Stimulated activated CD8-positive, alpha-beta memory T cell treated with anti-CD3 and anti-CD28 coated beads, Interleukin-12 subunit alpha, Interleukin-12 subunit beta, amount 100 ng/mL, for 4 hours (primary cell): ENCODE measurements around the gene FAM170A.

Experiments used
- DNase-seq: peaks from one replicate; pipeline ENCODE4 v3.0.0-alpha.2; 2020; ENCODE audit warnings: low read depth

Gene FAM170A, protein sequence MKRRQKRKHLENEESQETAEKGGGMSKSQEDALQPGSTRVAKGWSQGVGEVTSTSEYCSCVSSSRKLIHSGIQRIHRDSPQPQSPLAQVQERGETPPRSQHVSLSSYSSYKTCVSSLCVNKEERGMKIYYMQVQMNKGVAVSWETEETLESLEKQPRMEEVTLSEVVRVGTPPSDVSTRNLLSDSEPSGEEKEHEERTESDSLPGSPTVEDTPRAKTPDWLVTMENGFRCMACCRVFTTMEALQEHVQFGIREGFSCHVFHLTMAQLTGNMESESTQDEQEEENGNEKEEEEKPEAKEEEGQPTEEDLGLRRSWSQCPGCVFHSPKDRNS

GRCh38 chr5:119629339-119629738, at the start of gene FAM170A:
TSS of gene FAM170A (plus strand) at chr5:119629558. CDS start at chr5:119629769, 211 bp downstream.
- no peak for DNase-seq

- DNase-seq: no peak
Observed at GRCh38 chr5:119582987-119583386, 46.4 kb upstream of the FAM170A start.

GRCh38 chr5:119583684-119584083, 45.7 kb upstream of the FAM170A start:
- no peak for DNase-seq

- DNase-seq: no peak
Observed at GRCh38 chr5:119596046-119596445, 33.3 kb upstream of the FAM170A start.

GRCh38 chr5:119597728-119598298, 31.5 kb upstream of the FAM170A start:
- no peak for DNase-seq

DNA sequence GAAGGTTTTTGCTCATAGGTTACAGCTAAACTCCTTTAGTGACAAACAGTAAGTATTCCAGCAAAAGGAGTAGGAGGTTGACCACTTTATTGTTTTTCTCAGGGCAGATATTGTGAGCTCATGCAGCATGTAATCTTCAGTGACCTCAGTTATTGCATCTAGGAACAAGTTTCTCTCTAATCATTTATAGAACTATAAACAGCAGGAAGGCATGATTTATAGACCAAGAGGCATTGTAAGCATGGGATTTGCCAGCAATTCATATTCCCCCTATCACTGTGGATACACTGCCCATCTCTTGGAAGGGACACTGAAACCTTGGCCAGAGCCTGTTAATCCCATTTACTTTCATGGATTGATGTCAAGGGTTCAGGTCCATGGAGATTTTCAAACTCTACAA, 15.4 kb upstream of the FAM170A start:
- DNase-seq: no peak

- no peak for DNase-seq
Observed at GRCh38 chr5:119614838-119615237, 14.5 kb upstream of the FAM170A start.

DNA sequence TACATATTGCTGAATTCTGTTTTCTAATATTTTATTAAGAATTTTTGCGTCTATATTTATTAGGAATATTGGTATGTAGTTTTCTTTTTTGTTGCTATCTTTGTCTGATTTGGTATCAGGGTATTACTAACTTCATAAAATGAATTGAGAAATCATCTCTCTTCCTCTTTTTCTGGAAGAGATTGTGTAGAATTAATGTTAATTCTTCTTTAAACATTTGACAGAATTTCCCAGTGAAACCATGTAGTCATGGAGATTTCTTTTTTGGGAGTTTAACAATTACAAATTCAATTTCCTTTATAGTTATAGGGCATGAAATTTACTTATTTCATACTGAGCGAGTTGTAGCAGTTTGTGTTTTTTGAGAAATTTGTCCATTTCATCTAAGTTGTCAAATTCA, 3.3 kb upstream of the FAM170A start:
- no peak for DNase-seq

- DNase-seq: no peak
Observed at GRCh38 chr5:119630752-119631440, 1.5 kb downstream of the FAM170A start.

- no peak for DNase-seq
Observed at GRCh38 chr5:119631660-119632059, 2.3 kb downstream of the FAM170A start.

- no peak for DNase-seq
Observed at GRCh38 chr5:119651486-119651885, 22.1 kb downstream of the FAM170A start.

GRCh38 chr5:119655061-119655460, 25.7 kb downstream of the FAM170A start:
- DNase-seq: no peak

GRCh38 chr5:119656023-119656422, 26.7 kb downstream of the FAM170A start:
- no peak for DNase-seq

DNA sequence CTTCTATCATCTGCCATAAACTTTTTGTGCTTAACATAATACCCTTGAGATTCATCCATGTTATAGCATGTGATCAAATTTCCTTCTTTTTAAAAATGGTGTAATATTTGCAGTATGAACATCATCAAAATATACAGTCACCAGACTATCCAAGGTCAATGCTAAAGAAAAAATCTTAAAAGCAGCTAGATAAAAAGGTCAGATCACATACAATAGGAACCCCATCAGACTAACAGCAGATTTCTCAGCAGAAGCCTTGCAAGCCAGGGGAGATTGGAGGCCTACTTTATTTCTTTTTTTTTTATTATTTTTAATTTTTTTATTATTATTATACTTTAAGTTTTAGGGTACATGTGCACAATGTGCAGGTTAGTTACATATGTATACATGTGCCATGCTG, 37.2 kb downstream of the FAM170A start:
- no peak for DNase-seq

DNA sequence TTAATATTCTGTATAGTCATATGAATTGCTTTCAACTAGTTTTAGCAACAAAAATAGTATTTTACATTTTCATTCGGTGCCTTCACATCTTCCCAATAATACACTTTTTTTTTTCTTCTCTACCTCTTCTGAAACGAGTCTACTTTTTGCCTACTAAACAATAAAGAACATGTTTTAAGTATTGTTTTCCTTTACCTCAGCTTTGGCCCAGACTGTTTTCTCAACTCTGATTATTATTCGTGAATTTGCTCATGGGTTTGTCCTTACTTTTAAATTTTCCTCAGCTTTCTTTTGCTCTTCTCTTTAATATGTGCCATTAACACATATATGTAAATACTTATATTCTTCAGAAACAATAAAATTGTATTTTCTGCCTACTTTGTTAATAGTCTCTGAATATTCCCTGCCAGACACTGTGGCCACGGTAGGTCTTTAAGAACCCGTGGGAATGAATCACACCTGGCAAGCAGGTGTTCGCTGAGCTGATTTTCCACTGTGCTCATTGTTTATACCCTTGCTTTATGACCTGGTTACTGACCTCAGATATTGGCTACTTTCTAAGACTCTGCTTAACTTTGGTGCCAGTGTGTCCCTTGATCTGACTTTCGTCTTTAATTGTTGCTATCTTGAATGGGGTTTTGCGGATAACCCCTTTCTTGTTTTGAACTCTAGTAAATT, 49.1 kb downstream of the FAM170A start:
- DNase-seq: no peak

DNA sequence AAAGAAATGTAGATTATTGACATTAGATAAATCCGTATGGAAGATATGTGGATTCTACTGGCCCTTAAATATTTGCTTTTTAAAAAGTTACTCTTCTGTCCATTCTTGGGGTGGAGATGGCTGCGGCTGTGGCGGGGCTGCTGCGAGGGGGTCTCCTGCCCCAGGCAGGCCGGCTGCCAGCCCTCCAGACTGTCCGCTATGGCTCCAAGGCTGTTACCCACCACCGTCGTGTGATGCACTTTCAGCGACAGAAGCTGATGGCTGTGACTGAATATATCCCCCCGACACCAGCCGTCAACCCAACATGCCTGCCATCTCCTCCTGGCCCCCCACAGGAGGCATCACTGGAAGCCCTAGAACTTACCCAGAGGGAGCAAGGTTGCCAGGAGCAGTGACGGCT, 50.7 kb downstream of the FAM170A start:
- DNase-seq: no peak

DNA sequence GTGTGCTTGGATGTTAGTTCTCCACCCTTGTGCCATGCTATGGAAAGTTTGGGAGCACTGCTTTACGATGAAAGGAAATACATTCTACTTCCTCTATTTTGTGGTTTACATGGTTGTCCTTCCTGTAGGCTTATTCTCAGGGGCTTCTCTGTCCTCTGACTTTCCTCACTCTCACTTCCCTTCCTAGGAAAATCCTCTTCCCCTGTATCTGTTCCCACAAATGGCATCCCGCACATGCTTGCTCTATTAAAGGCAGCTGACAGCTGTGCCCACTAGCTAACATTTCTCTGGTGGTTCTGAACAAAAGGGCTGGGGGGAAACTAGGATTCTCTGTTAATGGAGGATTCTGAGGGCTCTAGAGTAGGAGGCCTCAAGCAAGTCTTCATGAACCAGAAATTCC, 52.4 kb downstream of the FAM170A start:
- DNase-seq: no peak

- DNase-seq: no peak
Observed at GRCh38 chr5:119682372-119682771, 53.0 kb downstream of the FAM170A start.
